ENCODE measurements around the gene SLC7A10.
"Not testable (repeated sequence)": the region's sequence is repeated elsewhere in the genome, so short reads cannot be mapped to it uniquely, and the experiment has no call there.

GRCh38 chr19:33209850-33210230 lies 15.8 kb downstream of the SLC7A10 start:
- not testable (repeated sequence) for TF ChIP-seq POLR2A, CTCF, POLR2AphosphoS5 (IDR thresholded peaks at IDR 0.05)
